ENCODE measurements around the gene APLNR.

- TF ChIP-seq EZH2phosphoT487 (IDR thresholded peaks at IDR 0.05; ENCODE audit: borderline replicate concordance, low read depth, low read length) (no peak), CTCF (conservative IDR thresholded peaks at IDR 0.05; ENCODE audit: low read length) (no peak)
Observed at GRCh38 chr11:57228600-57228999, 8.4 kb downstream of the APLNR start.
